ENCODE data around the gene MGMT. TPM values are rescaled to one million over a fixed set of nuclear protein-coding genes. Genes with fewer than 3 reads are reported as not detected.

MGMT gene
- total RNA-seq, 5 donors from 2014 or later (not counting 1 experiment from before 2014, with no cell fraction given), result 16.6 to 24.6 (median 21.1) TPM

DNA sequence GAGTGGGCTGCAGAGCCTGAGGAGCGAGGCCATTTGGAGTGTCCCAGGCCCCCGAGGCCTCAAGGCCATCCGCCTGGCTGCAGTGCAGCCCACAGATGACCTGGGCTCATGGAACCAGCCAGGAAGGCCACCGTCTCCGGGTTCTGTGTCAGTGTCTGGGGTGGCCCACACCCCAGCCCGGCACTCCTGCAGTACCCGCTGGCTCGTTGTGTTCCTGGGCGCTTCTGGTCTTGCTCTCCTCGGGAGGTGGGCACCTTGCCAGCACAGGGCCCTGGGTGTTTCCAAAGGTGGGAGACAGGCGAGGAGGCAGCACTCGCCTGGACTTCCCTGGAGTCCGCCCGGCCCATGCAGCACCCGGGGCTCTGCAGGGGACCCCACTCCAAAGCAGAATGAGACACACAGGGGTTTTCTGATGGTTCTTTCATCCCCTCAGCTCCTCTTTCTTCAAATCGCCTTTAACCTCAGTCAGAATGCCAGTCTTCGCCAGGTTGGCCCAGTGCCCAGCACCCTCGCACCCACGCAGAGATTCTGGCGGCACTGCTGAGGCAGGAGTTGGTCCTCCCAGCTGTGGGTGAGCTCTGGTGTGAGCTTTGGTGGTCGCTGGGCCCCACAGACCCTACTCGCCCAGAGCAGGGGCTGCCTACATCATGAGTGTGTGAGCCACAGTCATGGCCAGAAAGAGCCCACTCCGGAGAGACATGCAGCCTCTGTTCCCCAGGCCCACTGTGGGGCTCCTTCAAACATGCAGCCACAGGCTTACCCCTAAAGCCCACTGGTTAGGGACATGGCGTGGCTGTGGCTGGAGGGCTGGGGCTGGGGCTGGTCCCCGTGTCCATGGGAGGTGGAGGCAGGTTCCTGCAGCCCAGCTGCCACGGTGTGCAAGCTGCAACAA is 341.3 kb downstream of the MGMT start:
- CTCF ChIA-PET, result no interaction called here
- H3K27me3 Mint-ChIP-seq, result peaks cover 0 to 2% of the 10 kb centered on the region in 2 donors
- no peaks in the 10 kb centered on the region for H3K27me3 ChIP-seq (replicated peaks in 1 of 2; ENCODE audit: control insufficient read depth in 2 of 2, extremely low read depth in 1 of 2, insufficient read depth in 2 of 2, low read length in 1 of 2)
- H3K4me3 ChIP-seq (ENCODE audit: control insufficient read depth in 1 of 2, extremely low read depth in 1 of 2, low read length in 1 of 2), result no peak overlapping the region
- H3K4me1 Mint-ChIP-seq, result no peaks in the 10 kb centered on the region
- no peak overlapping the region for H3K4me3 Mint-ChIP-seq
- no peak overlapping the region for H3K27ac Mint-ChIP-seq
- WGBS (ENCODE audit: insufficient coverage), result 90% methylated on average over 23 of the region's 26 CpGs
- ATAC-seq (replicated peaks in 1 of 4), result no peak
- no peaks in the 10 kb centered on the region for H3K4me1 ChIP-seq (ENCODE audit: control insufficient read depth in 1 of 2, extremely low read depth in 1 of 2, insufficient read depth in 2 of 2, low read length in 2 of 2)
- peaks cover 12 to 29% (median 16%) of the 10 kb centered on the region in 3 donors for H3K9me3 Mint-ChIP-seq
- no peaks in the 10 kb centered on the region for H3K36me3 ChIP-seq (ENCODE audit: control insufficient read depth in 2 of 2, extremely low read depth in 1 of 2, insufficient read depth in 1 of 2, low read length in 1 of 2)
- POLR2A ChIA-PET, result no interaction called here
- no peak for DNase-seq
- H3K9me3 ChIP-seq, result peaks cover 4% of the 10 kb centered on the region
- H3K27ac ChIP-seq (ENCODE audit: low read length), result no peak overlapping the region
- H3K36me3 Mint-ChIP-seq, result no peaks in the 10 kb centered on the region

DNA sequence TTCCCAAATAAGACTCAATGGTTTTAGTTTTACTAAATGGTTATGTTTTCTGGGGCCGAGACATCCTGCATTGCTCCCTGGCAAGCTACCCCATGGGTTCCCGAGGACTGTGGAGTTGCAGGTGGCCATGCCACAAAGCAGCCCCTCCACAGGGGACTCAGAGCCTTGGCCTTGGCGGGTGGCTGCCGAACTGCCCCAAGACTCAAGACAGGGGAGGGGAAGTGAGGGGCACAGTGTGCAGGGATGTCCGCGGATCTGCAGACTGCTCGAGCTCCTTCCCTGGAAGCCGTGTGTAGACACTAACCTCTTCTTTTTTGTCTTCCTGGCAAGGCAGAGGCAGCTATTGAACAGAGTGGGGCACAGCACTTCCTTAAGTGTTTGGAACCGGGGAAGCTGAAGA is 342.4 kb downstream of the MGMT start:
- Mint-ChIP-seq H3K4me3 (no peak overlapping the region), H3K27me3 (no peaks in the 10 kb centered on the region), H3K9me3 (peaks cover 7 to 18% (median 8%) of the 10 kb centered on the region in 3 donors), H3K4me1 (no peaks in the 10 kb centered on the region), H3K27ac (no peak overlapping the region), H3K36me3 (no peaks in the 10 kb centered on the region)
- ATAC-seq (replicated peaks in 1 of 4) (no peak), DNase-seq (no peak)
- Histone ChIP-seq H3K4me3 (ENCODE audit: control insufficient read depth in 1 of 2, extremely low read depth in 1 of 2, low read length in 1 of 2) (no peak overlapping the region), H3K4me1 (ENCODE audit: control insufficient read depth in 1 of 2, extremely low read depth in 1 of 2, insufficient read depth in 2 of 2, low read length in 2 of 2) (no peaks in the 10 kb centered on the region), H3K36me3 (ENCODE audit: control insufficient read depth in 2 of 2, extremely low read depth in 1 of 2, insufficient read depth in 1 of 2, low read length in 1 of 2) (no peaks in the 10 kb centered on the region), H3K9me3 (no peaks in the 10 kb centered on the region), H3K27ac (ENCODE audit: low read length) (no peak overlapping the region), H3K27me3 (replicated peaks in 1 of 2; ENCODE audit: control insufficient read depth in 2 of 2, extremely low read depth in 1 of 2, insufficient read depth in 2 of 2, low read length in 1 of 2) (peaks cover 0 to 3% of the 10 kb centered on the region in 2 experiments)
- POLR2A ChIA-PET, result no interaction called here
- WGBS (ENCODE audit: insufficient coverage), result 87% methylated on average over 7 of the region's 9 CpGs
- CTCF ChIA-PET, result no interaction called here

DNA sequence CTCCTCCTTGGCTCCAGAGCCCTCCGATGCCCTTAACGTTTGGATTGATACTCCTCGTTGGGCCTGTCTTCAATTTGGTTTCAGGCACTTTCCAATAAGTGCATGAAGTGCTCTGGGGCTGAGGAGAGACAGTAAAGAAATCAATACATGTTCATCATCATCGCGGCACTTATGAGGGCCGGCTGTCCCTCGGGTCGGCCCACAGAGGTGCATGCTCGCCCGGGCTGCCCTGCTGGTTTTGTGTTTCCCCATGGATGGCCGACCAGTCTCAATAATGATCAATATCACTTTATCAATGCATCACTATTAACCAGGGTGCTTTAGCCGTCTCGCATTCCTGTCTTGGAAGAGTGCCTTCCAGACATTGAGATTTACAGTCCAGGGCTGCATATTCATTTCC is 342.8 kb downstream of the MGMT start:
- Histone ChIP-seq H3K27ac (ENCODE audit: low read length) (no peak overlapping the region), H3K36me3 (ENCODE audit: control insufficient read depth in 2 of 2, extremely low read depth in 1 of 2, insufficient read depth in 1 of 2, low read length in 1 of 2) (no peaks in the 10 kb centered on the region), H3K27me3 (replicated peaks in 1 of 2; ENCODE audit: control insufficient read depth in 2 of 2, extremely low read depth in 1 of 2, insufficient read depth in 2 of 2, low read length in 1 of 2) (peaks cover 0 to 3% of the 10 kb centered on the region in 2 experiments), H3K9me3 (no peaks in the 10 kb centered on the region), H3K4me3 (ENCODE audit: control insufficient read depth in 1 of 2, extremely low read depth in 1 of 2, low read length in 1 of 2) (no peak overlapping the region), H3K4me1 (ENCODE audit: control insufficient read depth in 1 of 2, extremely low read depth in 1 of 2, insufficient read depth in 2 of 2, low read length in 2 of 2) (no peaks in the 10 kb centered on the region)
- Mint-ChIP-seq H3K4me1 (no peaks in the 10 kb centered on the region), H3K27me3 (no peaks in the 10 kb centered on the region), H3K9me3 (peaks cover 5 to 15% (median 6%) of the 10 kb centered on the region in 3 donors), H3K27ac (no peak overlapping the region), H3K4me3 (no peak overlapping the region), H3K36me3 (no peaks in the 10 kb centered on the region)
- 98% methylated on average over 7 of the region's 13 CpGs for WGBS (ENCODE audit: insufficient coverage)
- POLR2A ChIA-PET, result no interaction called here
- CTCF ChIA-PET, result no interaction called here
- DNase-seq (no peak), ATAC-seq (replicated peaks in 1 of 4) (no peak)

DNA sequence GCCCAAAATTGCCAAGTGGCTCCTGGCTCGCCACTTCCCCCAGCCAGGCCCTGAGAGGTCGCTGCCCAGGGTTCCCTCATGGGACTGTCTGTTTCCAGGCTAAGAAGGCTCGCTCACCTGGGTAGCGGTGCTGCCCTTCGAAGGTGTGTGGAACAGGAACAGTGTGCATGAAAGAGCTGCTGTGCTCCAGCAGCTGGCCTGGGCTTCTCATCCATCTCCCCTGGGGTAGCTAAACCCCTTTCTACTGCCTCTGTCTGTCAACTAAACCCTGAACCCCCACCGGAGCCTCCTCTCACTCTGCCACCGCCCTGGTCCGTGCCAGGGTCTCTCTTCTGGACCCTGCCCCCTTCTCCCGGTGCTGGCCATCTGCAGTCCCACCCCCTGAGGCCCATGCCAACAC is 344.2 kb downstream of the MGMT start:
- no peaks in the 10 kb centered on the region for H3K36me3 ChIP-seq (ENCODE audit: control insufficient read depth in 2 of 2, extremely low read depth in 1 of 2, insufficient read depth in 1 of 2, low read length in 1 of 2)
- H3K9me3 Mint-ChIP-seq, result peaks cover 4 to 10% (median 5%) of the 10 kb centered on the region in 3 donors
- H3K9me3 ChIP-seq, result no peaks in the 10 kb centered on the region
- no peak overlapping the region for H3K4me3 Mint-ChIP-seq
- no peak overlapping the region for H3K4me3 ChIP-seq (ENCODE audit: control insufficient read depth in 1 of 2, extremely low read depth in 1 of 2, low read length in 1 of 2)
- POLR2A ChIA-PET, result no interaction called here
- peaks cover 0 to 11% of the 10 kb centered on the region in 2 experiments for H3K27me3 ChIP-seq (replicated peaks in 1 of 2; ENCODE audit: control insufficient read depth in 2 of 2, extremely low read depth in 1 of 2, insufficient read depth in 2 of 2, low read length in 1 of 2)
- no peaks in the 10 kb centered on the region for H3K4me1 ChIP-seq (ENCODE audit: control insufficient read depth in 1 of 2, extremely low read depth in 1 of 2, insufficient read depth in 2 of 2, low read length in 2 of 2)
- no peaks in the 10 kb centered on the region for H3K4me1 Mint-ChIP-seq
- H3K27ac ChIP-seq (ENCODE audit: low read length), result no peak overlapping the region
- ATAC-seq (replicated peaks in 1 of 4), result no peak
- 74% methylated on average over 7 of the region's 9 CpGs for WGBS (ENCODE audit: insufficient coverage)
- CTCF ChIA-PET, result no interaction called here
- peaks cover 0 to 4% of the 10 kb centered on the region in 2 donors for H3K27me3 Mint-ChIP-seq
- DNase-seq, result no peak
- H3K36me3 Mint-ChIP-seq, result no peaks in the 10 kb centered on the region
- no peak overlapping the region for H3K27ac Mint-ChIP-seq

DNA sequence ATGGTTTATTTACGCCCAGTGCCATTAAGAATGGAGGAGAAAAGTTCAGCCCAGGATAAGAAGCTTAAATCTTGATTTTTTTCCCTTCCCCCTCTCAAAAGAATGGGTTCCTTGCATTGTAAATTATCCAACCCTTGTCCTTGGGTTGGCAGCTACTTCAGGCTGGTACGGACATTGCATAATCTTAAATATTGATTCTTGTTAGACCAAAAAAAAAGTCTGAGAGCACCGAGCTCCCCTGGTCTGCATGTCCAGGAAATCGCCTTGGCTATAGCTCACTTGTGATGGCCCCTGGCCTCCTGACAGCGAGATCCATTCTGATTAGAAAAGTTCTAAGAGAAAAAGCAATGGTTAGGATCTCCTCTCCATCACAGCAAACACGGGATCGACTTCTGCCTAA is 345.4 kb downstream of the MGMT start:
- DNase-seq (no peak), ATAC-seq (replicated peaks in 1 of 4) (no peak)
- Mint-ChIP-seq H3K27ac (no peak overlapping the region), H3K27me3 (peaks cover 0 to 4% of the 10 kb centered on the region in 2 donors), H3K4me3 (no peak overlapping the region), H3K4me1 (no peaks in the 10 kb centered on the region), H3K9me3 (peaks cover 0 to 2% (median 0%) of the 10 kb centered on the region in 3 donors), H3K36me3 (no peaks in the 10 kb centered on the region)
- Histone ChIP-seq H3K27me3 (replicated peaks in 1 of 2; ENCODE audit: control insufficient read depth in 2 of 2, extremely low read depth in 1 of 2, insufficient read depth in 2 of 2, low read length in 1 of 2) (peaks cover 0 to 11% of the 10 kb centered on the region in 2 experiments), H3K36me3 (ENCODE audit: control insufficient read depth in 2 of 2, extremely low read depth in 1 of 2, insufficient read depth in 1 of 2, low read length in 1 of 2) (no peaks in the 10 kb centered on the region), H3K9me3 (no peaks in the 10 kb centered on the region), H3K4me3 (ENCODE audit: control insufficient read depth in 1 of 2, extremely low read depth in 1 of 2, low read length in 1 of 2) (no peak overlapping the region), H3K27ac (ENCODE audit: low read length) (no peak overlapping the region), H3K4me1 (ENCODE audit: control insufficient read depth in 1 of 2, extremely low read depth in 1 of 2, insufficient read depth in 2 of 2, low read length in 2 of 2) (no peaks in the 10 kb centered on the region)
- CTCF ChIA-PET, result no interaction called here
- WGBS (ENCODE audit: insufficient coverage), result 100% methylated on average over 2 of the region's 7 CpGs
- POLR2A ChIA-PET, result no interaction called here

DNA sequence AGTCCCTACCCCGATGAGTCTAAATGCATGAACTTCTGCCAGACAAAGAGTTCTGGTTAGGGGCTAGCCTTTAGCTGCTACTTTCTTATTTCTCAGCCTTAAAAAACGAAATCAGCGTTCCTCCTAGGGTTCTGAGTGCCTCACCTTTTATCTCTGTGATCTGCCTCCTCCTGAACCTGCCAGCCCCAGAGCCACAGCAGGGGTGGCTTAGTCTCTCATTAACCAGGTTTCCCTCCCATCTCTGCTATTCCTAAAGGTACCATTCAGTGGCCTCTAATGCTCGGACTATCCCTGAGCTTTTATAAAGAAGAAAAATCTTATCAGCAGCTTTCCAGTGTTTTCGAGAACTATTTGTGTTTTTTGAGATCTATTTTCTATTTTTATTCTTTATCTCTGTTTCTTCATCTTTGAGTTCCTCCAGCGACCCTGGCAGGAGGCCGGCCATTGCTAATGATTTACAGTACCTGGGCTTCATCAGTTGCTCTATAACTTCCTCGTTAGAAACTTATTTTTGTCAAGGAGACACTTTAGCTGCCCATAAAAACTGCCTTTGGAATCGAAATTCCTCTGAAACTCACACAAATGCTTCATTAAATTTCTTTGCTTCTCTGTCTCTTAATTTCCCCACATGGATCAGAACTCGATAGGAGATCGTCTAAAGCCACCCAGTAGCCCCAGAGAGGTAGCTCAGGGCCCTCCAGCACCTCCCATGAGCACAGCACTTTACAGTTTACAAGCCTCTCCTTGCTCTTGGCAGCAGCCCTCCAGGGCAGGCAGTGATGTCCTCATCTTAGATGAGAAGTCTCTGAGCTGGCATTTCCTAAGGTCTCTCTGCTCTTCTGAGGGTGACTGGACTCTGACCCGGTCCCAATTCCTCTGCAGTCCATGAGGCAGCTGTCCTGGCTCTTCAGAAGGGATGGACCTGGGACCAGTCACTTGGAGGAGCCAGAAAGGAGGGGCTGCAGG is 347.9 kb downstream of the MGMT start:
- no peak overlapping the region for H3K27ac Mint-ChIP-seq
- Histone ChIP-seq H3K27me3 (replicated peaks in 1 of 2; ENCODE audit: control insufficient read depth in 2 of 2, extremely low read depth in 1 of 2, insufficient read depth in 2 of 2, low read length in 1 of 2) (peaks cover 0 to 11% of the 10 kb centered on the region in 2 experiments), H3K27ac (ENCODE audit: low read length) (no peak overlapping the region), H3K9me3 (no peaks in the 10 kb centered on the region), H3K4me3 (ENCODE audit: control insufficient read depth in 1 of 2, extremely low read depth in 1 of 2, low read length in 1 of 2) (no peak overlapping the region), H3K36me3 (ENCODE audit: control insufficient read depth in 2 of 2, extremely low read depth in 1 of 2, insufficient read depth in 1 of 2, low read length in 1 of 2) (no peaks in the 10 kb centered on the region), H3K4me1 (ENCODE audit: control insufficient read depth in 1 of 2, extremely low read depth in 1 of 2, insufficient read depth in 2 of 2, low read length in 2 of 2) (no peaks in the 10 kb centered on the region)
- ATAC-seq (replicated peaks in 1 of 4) (no peak), DNase-seq (no peak)
- no peak overlapping the region for H3K4me3 Mint-ChIP-seq
- 35% methylated on average over 8 of the region's 12 CpGs for WGBS (ENCODE audit: insufficient coverage)
- peaks cover 5% of the 10 kb centered on the region for H3K36me3 Mint-ChIP-seq
- ChIA-PET POLR2A (no interaction called here), CTCF (no interaction called here)
- H3K4me1 Mint-ChIP-seq, result no peaks in the 10 kb centered on the region
- H3K9me3 Mint-ChIP-seq, result peaks cover 0 to 16% (median 12%) of the 10 kb centered on the region in 3 donors
- peaks cover 0 to 4% of the 10 kb centered on the region in 2 donors for H3K27me3 Mint-ChIP-seq

Data from T-cell (primary cell).